Keratinocyte (primary cell): Measurements from ENCODE around the gene CLDN9. TPM values are rescaled to one million over a fixed set of nuclear protein-coding genes. Genes with fewer than 3 reads are reported as not detected.

Experiments used
- DNase-seq: peaks from one replicate; pipeline ENCODE4 v3.0.0-alpha.2; 2011; ENCODE audit warnings: low read depth, missing footprints, low spot score
- FAIRE-seq: peaks from 2 replicates; lab custom pipeline; 2011; peaks lifted over from hg19 to GRCh38; lab: Jason Lieb, UNC
- H2AFZ ChIP-seq: 2 replicates; pipeline ENCODE4 v1.6.0; 2012; ENCODE audit warnings: low read length, control low read depth, inconsistent platforms; ENCODE audit not compliant: control insufficient read depth
- H3K27ac ChIP-seq: 2 replicates; pipeline ENCODE4 v1.5.1; 2011; ENCODE audit warnings: low read length; ENCODE audit not compliant: control insufficient read depth, insufficient read depth
- H3K27me3 ChIP-seq: 3 replicates; pipeline ENCODE4 v1.6.0; 2011; ENCODE audit warnings: low read length; ENCODE audit not compliant: control insufficient read depth, insufficient read depth; ENCODE audit errors: extremely low read depth
- H3K36me3 ChIP-seq, 2 experiments: 2 replicates in 1 of 2; 3 replicates in 1 of 2; pipeline ENCODE4 v1.5.1; 2011; ENCODE audit warnings: low read length in 2 of 2, mild to moderate bottlenecking in 1 of 2; ENCODE audit not compliant: control insufficient read depth in 2 of 2, insufficient read depth in 2 of 2; ENCODE audit errors: extremely low read depth in 1 of 2
- H3K4me1 ChIP-seq: 3 replicates; pipeline ENCODE4 v1.5.1; 2011; ENCODE audit warnings: low read length; ENCODE audit not compliant: control insufficient read depth, insufficient read depth; ENCODE audit errors: extremely low read depth
- H3K4me2 ChIP-seq: 3 replicates; pipeline ENCODE4 v1.6.0; 2011; ENCODE audit warnings: low read depth, low read length; ENCODE audit not compliant: control insufficient read depth, insufficient read depth; ENCODE audit errors: extremely low read depth
- H3K4me3 ChIP-seq, 3 experiments: fragments of 200-600 bp in 1 of 3; sonication (generic) in 1 of 3; 2 replicates in 2 of 3; 3 replicates in 1 of 3; pipeline ENCODE4 v1.5.1; 2011 to 2016; ENCODE audit warnings: low read length in 3 of 3, mild to moderate bottlenecking in 3 of 3, control low read depth in 2 of 3, inconsistent platforms in 1 of 3, low read depth in 1 of 3, mixed read lengths in 1 of 3, mixed run types in 1 of 3, moderate library complexity in 1 of 3; ENCODE audit not compliant: control insufficient read depth in 2 of 3, insufficient read depth in 2 of 3; ENCODE audit errors: extremely low read depth in 1 of 3
- H3K79me2 ChIP-seq: 2 replicates; pipeline ENCODE4 v1.6.0; 2012; ENCODE audit warnings: low read length; ENCODE audit not compliant: control insufficient read depth, insufficient read depth
- H3K9ac ChIP-seq: 3 replicates; pipeline ENCODE4 v1.6.0; 2011; ENCODE audit warnings: low read length; ENCODE audit not compliant: control insufficient read depth, insufficient read depth; ENCODE audit errors: extremely low read depth
- H3K9me1 ChIP-seq: 3 replicates; pipeline ENCODE4 v1.6.0; 2011; ENCODE audit warnings: low read length; ENCODE audit not compliant: control insufficient read depth, insufficient read depth; ENCODE audit errors: extremely low read depth
- H3K9me3 ChIP-seq: 2 replicates; pipeline ENCODE4 v1.5.1; 2012; ENCODE audit warnings: low read depth, low read length; ENCODE audit not compliant: control insufficient read depth
- H4K20me1 ChIP-seq: 3 replicates; pipeline ENCODE4 v1.6.0; 2011; ENCODE audit warnings: low read length; ENCODE audit not compliant: control insufficient read depth, insufficient read depth; ENCODE audit errors: extremely low read depth
- CTCF ChIP-seq, 3 experiments: IDR thresholded peaks in 1 of 3; conservative IDR thresholded peaks in 1 of 3; optimal IDR thresholded peaks in 1 of 3; 2 replicates in 2 of 3; 3 replicates in 1 of 3; pipeline versions ENCODE3 to v1.5.1; 2011; ENCODE audit warnings: low read length in 3 of 3, mild to moderate bottlenecking in 3 of 3, moderate library complexity in 2 of 3, control low read depth in 1 of 3, inconsistent platforms in 1 of 3; ENCODE audit not compliant: insufficient read depth in 2 of 3; ENCODE audit errors: extremely low read depth in 1 of 3
- EZH2 ChIP-seq: IDR thresholded peaks from one replicate; pipeline ENCODE4 v1.6.1; 2012; ENCODE audit warnings: inconsistent platforms, mild to moderate bottlenecking, low read length, moderate library complexity
- dilution Hi-C: fragments of 300-500 bp; cut with MboI; formaldehyde crosslinking; loops from one replicate; pipeline ENCODE4 v1.7.0; 2020; ENCODE audit warnings: low sequenced_read_pairs; ENCODE audit not compliant: extremely low pct_ligation_motif_present
- polyA plus RNA-seq, 5 experiments: library from polyadenylated mRNA; depleted of rRNA in 3 of 5; stranded (reverse) in 3 of 5; stranded (forward) in 1 of 5; unstranded in 1 of 5; fragments of >200 nt; gene quantifications; 1 replicate in 1 of 5; 2 replicates in 3 of 5; 3 replicates in 1 of 5; pipeline versions ENCODE4 v1.2.1 to v1.2.3, GENCODE V29; 2011 to 2012; ENCODE audit warnings: missing spikeins in 2 of 5, low read depth in 1 of 5, low replicate concordance in 1 of 5

CLDN9 gene
- polyA plus RNA-seq, 1 donor (not counting 4 experiments of a cell fraction or from before 2014, with no cell fraction given), result not detected

- no peak for FAIRE-seq
- H3K27ac ChIP-seq, result no peak overlapping the region
These were observed 47.1 kb downstream of the CLDN9 start for GRCh38 chr16:3059723-3060242.

DNA sequence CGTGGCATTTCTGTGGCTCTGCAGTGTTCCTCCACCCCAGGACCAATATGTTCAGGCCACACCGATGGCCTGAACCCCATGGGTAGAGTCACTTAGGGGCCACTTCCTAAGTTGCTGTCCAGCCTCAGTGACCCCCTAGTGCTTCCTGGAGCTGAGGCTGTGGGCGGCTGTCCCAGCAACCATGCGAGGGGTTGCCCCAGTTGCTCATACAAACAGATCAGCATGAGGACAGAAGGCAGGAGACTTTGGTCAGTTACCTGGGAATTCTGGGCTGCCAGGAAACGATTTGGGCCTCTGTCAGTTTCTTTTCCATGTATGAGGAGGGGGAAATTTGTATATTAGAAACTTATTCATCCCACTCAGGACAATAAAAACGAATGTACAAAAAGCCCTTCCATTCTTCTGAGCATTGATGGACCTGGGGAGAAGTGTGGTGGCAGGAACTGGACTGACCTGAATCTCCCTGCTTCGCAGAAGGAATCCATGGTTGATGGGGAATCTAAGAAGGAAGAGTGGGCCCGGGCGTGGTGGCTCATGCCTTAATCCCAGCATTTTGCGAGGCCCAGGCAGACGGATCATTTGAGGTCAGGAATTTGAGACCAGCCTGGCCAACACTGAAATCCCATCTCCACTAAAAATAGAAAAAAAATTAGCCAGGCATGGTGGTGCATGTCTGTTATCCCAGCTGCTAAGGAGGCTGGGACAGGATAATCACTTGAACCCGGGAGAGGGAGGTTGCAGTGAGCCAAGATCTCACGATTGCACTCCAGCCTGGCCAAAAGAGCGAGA lies 47.8 kb downstream of the CLDN9 start:
- H3K4me2 ChIP-seq, result no peak overlapping the region
- no peaks in the 10 kb centered on the region for H3K9me1 ChIP-seq
- no peaks in the 10 kb centered on the region for H3K79me2 ChIP-seq
- H3K9ac ChIP-seq, result no peak overlapping the region
- FAIRE-seq (no peak), DNase-seq (no peak)
- H3K4me3 ChIP-seq, result no peak overlapping the region
- no peaks in the 10 kb centered on the region for H3K27me3 ChIP-seq
- H2AFZ ChIP-seq, result no peak overlapping the region
- peaks cover 13% of the 10 kb centered on the region for H3K4me1 ChIP-seq
- no peaks in the 10 kb centered on the region for H3K9me3 ChIP-seq
- dilution Hi-C loops, result no loop called here
- no peaks in the 10 kb centered on the region for H3K36me3 ChIP-seq
- TF ChIP-seq CTCF (optimal IDR thresholded peaks at IDR 0.05 in 1 of 3, IDR thresholded peaks at IDR 0.05 in 1 of 3, conservative IDR thresholded peaks at IDR 0.05 in 1 of 3; ENCODE audit: extremely low read depth in 1 of 3, insufficient read depth in 2 of 3, low read length in 3 of 3) (no peak), EZH2 (no peak)
- H4K20me1 ChIP-seq, result no peaks in the 10 kb centered on the region
- H3K27ac ChIP-seq, result no peak overlapping the region

More at GRCh38 chr16:3059723-3060242, 47.1 kb downstream of the CLDN9 start:
- TF ChIP-seq CTCF (optimal IDR thresholded peaks at IDR 0.05 in 1 of 3, IDR thresholded peaks at IDR 0.05 in 1 of 3, conservative IDR thresholded peaks at IDR 0.05 in 1 of 3; ENCODE audit: extremely low read depth in 1 of 3, insufficient read depth in 2 of 3, low read length in 3 of 3), result no peak
- dilution Hi-C loops, result no loop called here
- H3K27me3 ChIP-seq, result no peaks in the 10 kb centered on the region
- no peak for DNase-seq
- peaks cover 0 to under 1% of the 10 kb centered on the region in 2 experiments for H3K36me3 ChIP-seq
- H4K20me1 ChIP-seq, result no peaks in the 10 kb centered on the region
- H3K79me2 ChIP-seq, result no peaks in the 10 kb centered on the region
- H3K9me1 ChIP-seq, result no peaks in the 10 kb centered on the region
- no peaks in the 10 kb centered on the region for H3K9me3 ChIP-seq
- peaks cover 8% of the 10 kb centered on the region for H3K4me1 ChIP-seq
- H3K9ac ChIP-seq, result peak overlapping the region; percentile 80
- peak overlapping the region; percentile 86 for H2AFZ ChIP-seq
- peak overlapping the region; percentile 82 for H3K4me2 ChIP-seq
- H3K4me3 ChIP-seq, result peak overlapping the region; percentile 61 to 97 (median 81)
